H1 (cell line): Measurements from ENCODE around the gene ERCC1. TPM values are rescaled to one million over a fixed set of nuclear protein-coding genes. Genes with fewer than 3 reads are reported as not detected.

ENCODE experiments used
- CTCF ChIA-PET: fragments of 300-600 bp; sonication (Branson Sonifier 250); formaldehyde crosslinking; loops from one replicate; lab custom pipeline; 2021; ENCODE audit not compliant: partially characterized antibody; lab: Charles Lee
- POLR2A ChIA-PET: fragments of 300-600 bp; sonication (Branson Sonifier 250); formaldehyde crosslinking; loops from one replicate; lab custom pipeline; 2021; ENCODE audit warnings: inconsistent platforms; ENCODE audit not compliant: partially characterized antibody; lab: Charles Lee
- DNase-seq, 2 experiments: peaks; one replicate each; pipeline versions ENCODE4 v3.0.0 to v3.0.0-alpha.2; 2010 to 2022; ENCODE audit warnings: low spot score in 2 of 2, low read depth in 1 of 2, mixed read lengths in 1 of 2
- FAIRE-seq: peaks from 2 replicates; lab custom pipeline; 2011; peaks lifted over from hg19 to GRCh38; lab: Jason Lieb, UNC
- H2AFZ ChIP-seq: 2 replicates; pipeline ENCODE4 v1.8.1; 2012; ENCODE audit warnings: low read length, inconsistent platforms
- H2AK5ac ChIP-seq: 2 replicates; pipeline ENCODE4 v1.6.1; 2013; ENCODE audit warnings: low read depth, low read length
- H2BK120ac ChIP-seq: replicated peaks from 2 replicates; pipeline ENCODE3; 2013; ENCODE audit warnings: low read depth, low read length, inconsistent platforms
- H2BK12ac ChIP-seq: 2 replicates; pipeline ENCODE4 v1.6.1; 2013; ENCODE audit warnings: low read depth, low read length
- H2BK15ac ChIP-seq: 2 replicates; pipeline ENCODE4 v1.6.1; 2013; ENCODE audit warnings: low read length
- H2BK20ac ChIP-seq: 2 replicates; pipeline ENCODE4 v1.6.1; 2013; ENCODE audit warnings: low read length
- H2BK5ac ChIP-seq: 2 replicates; pipeline ENCODE4 v1.6.1; 2013; ENCODE audit warnings: low read depth, low read length
- H3K14ac ChIP-seq: 2 replicates; pipeline ENCODE4 v1.6.1; 2013; ENCODE audit warnings: inconsistent platforms; ENCODE audit not compliant: insufficient read length
- H3K18ac ChIP-seq: 2 replicates; pipeline ENCODE4 v1.6.1; 2013; ENCODE audit warnings: low read length; ENCODE audit errors: extremely low read depth
- H3K23ac ChIP-seq: 2 replicates; pipeline ENCODE4 v1.6.1; 2013; ENCODE audit warnings: inconsistent platforms; ENCODE audit not compliant: insufficient read length
- H3K23me2 ChIP-seq: 2 replicates; pipeline ENCODE4 v1.6.1; 2013; ENCODE audit warnings: low read depth, low read length
- H3K27ac ChIP-seq: 2 replicates; pipeline ENCODE4 v1.6.1; 2011; ENCODE audit warnings: low read depth, low read length, inconsistent platforms
- H3K27me3 ChIP-seq, 4 experiments: replicated peaks in 1 of 4; 1 replicate in 1 of 4; 2 replicates in 3 of 4; pipeline versions ENCODE4 v1.6.1 to v1.8.1; 2011 to 2013; ENCODE audit warnings: low read length in 3 of 4, mild to moderate bottlenecking in 3 of 4, inconsistent platforms in 2 of 4, mixed read lengths in 2 of 4, moderate library complexity in 1 of 4; ENCODE audit not compliant: control insufficient read depth in 3 of 4, insufficient read depth in 3 of 4; ENCODE audit errors: extremely low read depth in 1 of 4
- H3K36me3 ChIP-seq, 4 experiments: 2 replicates each; pipeline versions ENCODE4 v1.6.1 to v1.8.1; 2011 to 2013; ENCODE audit warnings: mild to moderate bottlenecking in 4 of 4, low read length in 3 of 4, moderate library complexity in 2 of 4, control low read depth in 1 of 4, inconsistent platforms in 1 of 4; ENCODE audit not compliant: insufficient read depth in 4 of 4, control insufficient read depth in 2 of 4
- H3K4ac ChIP-seq: replicated peaks from 2 replicates; pipeline ENCODE3; 2013; ENCODE audit warnings: low read length, low read depth, mixed read lengths, inconsistent platforms; ENCODE audit not compliant: insufficient read length
- H3K4me1 ChIP-seq, 4 experiments: replicated peaks in 1 of 4; 1 replicate in 1 of 4; 2 replicates in 3 of 4; pipeline versions ENCODE4 v1.6.1 to v1.8.1; 2011 to 2013; ENCODE audit warnings: low read length in 3 of 4, inconsistent platforms in 2 of 4, mixed read lengths in 1 of 4; ENCODE audit not compliant: insufficient read depth in 4 of 4, control insufficient read depth in 3 of 4
- H3K4me2 ChIP-seq, 2 experiments: 2 replicates each; pipeline versions ENCODE4 v1.6.1 to v1.8.1; 2011 to 2013; ENCODE audit warnings: low read depth in 2 of 2, low read length in 2 of 2, control low read depth in 1 of 2, inconsistent platforms in 1 of 2, mild to moderate bottlenecking in 1 of 2; ENCODE audit not compliant: insufficient read depth in 1 of 2
- H3K4me3 ChIP-seq, 4 experiments: fragments of 200-600, 300-600 bp in 1 of 4; sonication (generic), shearing (Covaris generic), sonication (Bioruptor Twin) in 1 of 4; 2 replicates each; pipeline versions ENCODE4 v1.5.1 to v1.8.1; 2011 to 2016; ENCODE audit warnings: low read length in 4 of 4, low read depth in 3 of 4, control low read depth in 2 of 4, inconsistent platforms in 2 of 4, mild to moderate bottlenecking in 2 of 4, mixed read lengths in 1 of 4, moderate library complexity in 1 of 4; ENCODE audit not compliant: insufficient read depth in 2 of 4; ENCODE audit errors: extremely low read depth in 1 of 4
- H3K56ac ChIP-seq: replicated peaks from 2 replicates; pipeline ENCODE3; 2013; ENCODE audit warnings: low read depth, mild to moderate bottlenecking, mixed read lengths, low read length, inconsistent platforms; ENCODE audit not compliant: insufficient read length
- H3K79me1 ChIP-seq: 2 replicates; pipeline ENCODE4 v1.6.1; 2013; ENCODE audit warnings: low read depth, low read length, control low read depth
- H3K79me2 ChIP-seq, 2 experiments: 2 replicates each; pipeline versions ENCODE4 v1.6.1 to v1.8.1; 2012 to 2013; ENCODE audit warnings: low read length in 2 of 2, mild to moderate bottlenecking in 2 of 2, inconsistent platforms in 1 of 2; ENCODE audit not compliant: insufficient read depth in 2 of 2, control insufficient read depth in 1 of 2
- H3K9ac ChIP-seq, 4 experiments: replicated peaks in 1 of 4; 1 replicate in 1 of 4; 2 replicates in 3 of 4; pipeline versions ENCODE4 v1.6.1 to v1.8.1; 2011 to 2013; ENCODE audit warnings: low read depth in 3 of 4, low read length in 3 of 4, control low read depth in 2 of 4, mild to moderate bottlenecking in 2 of 4, moderate library complexity in 2 of 4, inconsistent platforms in 1 of 4; ENCODE audit errors: extremely low read depth in 1 of 4
- H3K9me3 ChIP-seq, 2 experiments: 2 replicates each; pipeline versions ENCODE4 v1.6.1 to v1.8.1; 2012 to 2013; ENCODE audit warnings: mild to moderate bottlenecking in 2 of 2, moderate library complexity in 2 of 2, control low read depth in 1 of 2, inconsistent platforms in 1 of 2, low read depth in 1 of 2, low read length in 1 of 2, mixed read lengths in 1 of 2; ENCODE audit not compliant: insufficient read depth in 2 of 2
- H4K20me1 ChIP-seq, 2 experiments: replicated peaks in 1 of 2; 2 replicates each; pipeline versions ENCODE3 to v1.8.1; 2011 to 2013; ENCODE audit warnings: inconsistent platforms in 2 of 2, low read length in 2 of 2, mild to moderate bottlenecking in 1 of 2; ENCODE audit not compliant: insufficient read depth in 2 of 2, control insufficient read depth in 1 of 2
- H4K5ac ChIP-seq: 2 replicates; pipeline ENCODE4 v1.6.1; 2013; ENCODE audit warnings: low read length, low read depth, mixed read lengths, inconsistent platforms; ENCODE audit not compliant: insufficient read length
- H4K8ac ChIP-seq: 2 replicates; pipeline ENCODE4 v1.8.0; 2013; ENCODE audit warnings: mild to moderate bottlenecking, moderate library complexity, low read length, inconsistent platforms; ENCODE audit not compliant: insufficient read depth; ENCODE audit errors: extremely low read depth
- H4K91ac ChIP-seq: replicated peaks from 2 replicates; pipeline ENCODE3; 2013; ENCODE audit warnings: low read length, mixed read lengths, inconsistent platforms; ENCODE audit not compliant: insufficient read length
- ATF3 ChIP-seq: IDR thresholded peaks from 2 replicates; pipeline ENCODE4 v1.6.1; 2011; ENCODE audit warnings: low read depth, mild to moderate bottlenecking, low read length; ENCODE audit not compliant: insufficient read depth
- BACH1 ChIP-seq: IDR thresholded peaks from 2 replicates; pipeline ENCODE4 v1.6.1; 2012; ENCODE audit warnings: low read length, improper control_type of control experiment
- CBX8 ChIP-seq: fragments of 300-800, 300-1000 bp; sonication (generic); IDR thresholded peaks from 2 replicates; pipeline ENCODE4 v1.7.1; 2016; ENCODE audit warnings: low read depth, low read length, borderline replicate concordance
- CEBPB ChIP-seq: IDR thresholded peaks from 2 replicates; pipeline ENCODE4 v1.6.1; 2012; ENCODE audit warnings: low read depth, low read length
- HDAC2 ChIP-seq, 2 experiments: fragments of 300-600 bp in 1 of 2; sonication (generic) in 1 of 2; IDR thresholded peaks; 2 replicates each; pipeline ENCODE4 v1.6.1; 2011 to 2012; ENCODE audit warnings: low read depth in 2 of 2, low read length in 2 of 2, mild to moderate bottlenecking in 2 of 2, moderate library complexity in 2 of 2, borderline replicate concordance in 1 of 2, inconsistent platforms in 1 of 2
- KDM1A ChIP-seq: fragments of 200-600, 300-600 bp; sonication (generic); IDR thresholded peaks from 2 replicates; pipeline ENCODE4 v1.7.1; 2016; ENCODE audit warnings: mild to moderate bottlenecking, low read length, borderline replicate concordance
- MAFK ChIP-seq: IDR thresholded peaks from 2 replicates; pipeline ENCODE4 v1.6.1; 2012; ENCODE audit warnings: low read depth, mild to moderate bottlenecking, improper control_type of control experiment, low read length
- NRF1 ChIP-seq: IDR thresholded peaks from 2 replicates; pipeline ENCODE4 v1.6.1; 2011; ENCODE audit warnings: mild to moderate bottlenecking, low read depth, low read length, improper control_type of control experiment
- POLR2A ChIP-seq, 2 experiments: IDR thresholded peaks; 1 replicate in 1 of 2; 2 replicates in 1 of 2; pipeline ENCODE4 v1.6.1; 2011; ENCODE audit warnings: low read depth in 2 of 2, low read length in 2 of 2, mild to moderate bottlenecking in 2 of 2; ENCODE audit errors: control extremely low read depth in 1 of 2
- POLR2AphosphoS5 ChIP-seq: IDR thresholded peaks from 2 replicates; pipeline ENCODE4 v1.6.1; 2011; ENCODE audit warnings: low read depth, low read length
- RBBP5 ChIP-seq: IDR thresholded peaks from 2 replicates; pipeline ENCODE4 v1.7.1; 2012; ENCODE audit warnings: low read depth, mild to moderate bottlenecking, inconsistent platforms, low read length, moderate library complexity, borderline replicate concordance
- SP4 ChIP-seq: IDR thresholded peaks from 2 replicates; pipeline ENCODE4 v1.6.1; 2012; ENCODE audit warnings: low read length, inconsistent platforms
- USF2 ChIP-seq: IDR thresholded peaks from 2 replicates; pipeline ENCODE4 v1.6.1; 2011; ENCODE audit warnings: low read length, improper control_type of control experiment
- WGBS, 2 experiments: shearing (Covaris generic) in 1 of 2; methylation state at CpG; one replicate each; pipeline versions ENCODE4 v1.1.6 to v1.1.7; 2013 to 2015; ENCODE audit warnings: low lambda C conversion rate in 2 of 2, mixed read lengths in 2 of 2, inconsistent platforms in 1 of 2, low coverage in 1 of 2, missing lambda C conversion rate in 1 of 2; ENCODE audit not compliant: insufficient replicate concordance in 2 of 2, insufficient coverage in 1 of 2, insufficient read length in 1 of 2; ENCODE audit errors: extremely low coverage in 1 of 2, missing lambda C conversion rate in 1 of 2; 5-methylcytosine and 5-hydroxymethylcytosine counted together
- polyA plus RNA-seq, 7 experiments: library from polyadenylated mRNA; depleted of rRNA in 3 of 7; stranded (reverse) in 5 of 7; unstranded in 2 of 7; fragments of >200 nt in 5 of 7; fragments of 200-250 nt in 2 of 7; gene quantifications; 1 replicate in 5 of 7; 2 replicates in 1 of 7; 4 replicates in 1 of 7; pipeline versions ENCODE4 v1.2.1 to v1.2.3, GENCODE V29; 2011 to 2013; ENCODE audit warnings: missing spikeins in 2 of 7, mixed read lengths in 2 of 7
- total RNA-seq: library from RNA; stranded (reverse); fragmentation: NEBNext Ultra II Directional; extraction: Animal tissue kit (Norgen Biotek cat#: 25700); gene quantifications from 2 replicates; pipeline ENCODE4 v1.2.1, GENCODE V29; 2021

The ERCC1 gene
- total and polyA plus RNA-seq, 2 of the 8 experiments (the other 6 are each of a cell fraction or from before 2014, with no cell fraction given), result 44.7 to 94.2 TPM

- no peak overlapping the region for H4K8ac ChIP-seq
- no peak overlapping the region for H4K91ac ChIP-seq
- CTCF ChIA-PET, result interaction anchor here (0.5 to 6.3 kb wide), 10 partner anchors 9 to 838 kb away, joined by 3 to 145 read pairs (median 10); no protein-coding TSS in a partner anchor
- no peak overlapping the region for H2BK20ac ChIP-seq
- no peaks in the 10 kb centered on the region for H4K20me1 ChIP-seq
- no peak overlapping the region for H3K9ac ChIP-seq
- no peak overlapping the region for H3K18ac ChIP-seq
- H2BK5ac ChIP-seq, result no peak overlapping the region
- no peak overlapping the region for H3K27ac ChIP-seq
- H3K4me3 ChIP-seq, result no peak overlapping the region
- peaks cover 19% of the 10 kb centered on the region for H3K23me2 ChIP-seq
- H3K9me3 ChIP-seq, result no peaks in the 10 kb centered on the region
- H3K27me3 ChIP-seq, result peaks cover 0 to 19% (median 14%) of the 10 kb centered on the region in 4 experiments; a peak in 6 of 7 replicates
- FAIRE-seq (no peak), DNase-seq (no peak)
- no peak overlapping the region for H3K56ac ChIP-seq
- H3K79me2 ChIP-seq, result no peaks in the 10 kb centered on the region
- POLR2A ChIA-PET, result interaction anchor here (1.3 to 2.1 kb wide), 4 partner anchors 9 to 80 kb away, joined by 4 to 11 read pairs (median 6); partner anchors contain the start of gene FOSB
- no peaks in the 10 kb centered on the region for H3K36me3 ChIP-seq
- no peak overlapping the region for H4K5ac ChIP-seq
- H3K79me1 ChIP-seq, result no peaks in the 10 kb centered on the region
- H2AK5ac ChIP-seq, result no peak overlapping the region
- no peak overlapping the region for H2BK15ac ChIP-seq
- no peak overlapping the region for H3K4me2 ChIP-seq
- no peak overlapping the region for H2BK120ac ChIP-seq
- WGBS, 2 experiments, result 84% methylated on average over 3 of the region's 3 CpGs; no CpG with 5 or more reads in 1 of the 2 experiments
- no peak overlapping the region for H3K14ac ChIP-seq
- no peak overlapping the region for H3K4ac ChIP-seq
- no peak overlapping the region for H2BK12ac ChIP-seq
- H3K23ac ChIP-seq, result no peak overlapping the region
- no peak overlapping the region for H2AFZ ChIP-seq
- H3K4me1 ChIP-seq, result peaks cover 4 to 13% (median 7%) of the 10 kb centered on the region in 4 experiments; a peak in 6 of 7 replicates
- TF ChIP-seq CEBPB, result no peak
- TF ChIP-seq ATF3, result no peak
- TF ChIP-seq KDM1A, result 0 out of 2 replicates have a peak, but pooled peaks have one; percentile 16
- no peak for TF ChIP-seq POLR2A (IDR thresholded peaks at IDR 0.05; ENCODE audit: control extremely low read depth in 1 of 2, low read depth in 2 of 2, low read length in 2 of 2)
- TF ChIP-seq NRF1, result no peak
- no peak for TF ChIP-seq SP4
- no peak for TF ChIP-seq POLR2AphosphoS5
- no peak for TF ChIP-seq CBX8
- TF ChIP-seq HDAC2 (IDR thresholded peaks at IDR 0.05; ENCODE audit: borderline replicate concordance in 1 of 2, low read depth in 2 of 2, low read length in 2 of 2), result 0 out of 4 replicates have a peak, but pooled peaks of 1 of the 2 experiments have one; percentile 24
- TF ChIP-seq USF2, result no peak
- TF ChIP-seq MAFK, result no peak
- no peak for TF ChIP-seq RBBP5
- TF ChIP-seq BACH1, result no peak
Measured at GRCh38 chr19:45448425-45448756, 24.7 kb upstream of the ERCC1 start.
